Measurements from ENCODE around the gene DDX52.

DNA sequence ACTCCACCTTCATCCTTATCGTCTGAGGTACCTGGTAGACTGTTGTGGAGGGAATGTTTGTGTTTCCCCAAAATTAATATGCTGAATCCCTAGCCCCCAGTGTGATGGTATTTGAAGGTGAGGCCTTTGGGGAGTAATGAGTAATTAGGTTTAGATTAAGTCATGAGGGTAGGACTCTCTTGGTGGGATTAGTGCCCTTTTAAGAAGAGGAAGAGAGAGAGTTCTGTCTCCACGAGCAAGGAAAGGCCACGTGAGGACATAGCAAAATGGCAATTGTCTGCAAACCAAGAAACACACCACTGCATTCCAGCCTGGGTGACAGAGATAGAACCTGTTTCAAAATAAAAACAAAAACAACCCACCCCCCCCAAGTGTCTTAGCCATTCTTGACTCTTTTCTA is 21.0 kb upstream of the DDX52 start:
- TF ChIP-seq POLR2A (IDR thresholded peaks at IDR 0.05; ENCODE audit: low read length) (no peak), GATA1 (IDR thresholded peaks at IDR 0.05; ENCODE audit: low read depth, low read length) (no peak)
